Liver (tissue), 9 donors: ENCODE measurements around the gene AJM1. TPM values are rescaled to one million over a fixed set of nuclear protein-coding genes. Genes with fewer than 3 reads are reported as not detected.

ENCODE experiments used
- DNase-seq: peaks from one replicate; pipeline ENCODE4 v3.0.0-alpha.2; 2017; ENCODE audit warnings: low spot score
- H3K27ac ChIP-seq, 2 donors: one replicate each; pipeline ENCODE4 v1.7.0; 2013; ENCODE audit warnings: inconsistent platforms in 2 of 2, low read length in 2 of 2, control low read depth in 1 of 2, low read depth in 1 of 2, mild to moderate bottlenecking in 1 of 2
- H3K27me3 ChIP-seq, 4 donors: one replicate each; pipeline versions ENCODE4 v1.6.1 to v1.7.0; 2013; ENCODE audit warnings: low read length in 3 of 4, inconsistent platforms in 1 of 4, mild to moderate bottlenecking in 1 of 4, moderate library complexity in 1 of 4; ENCODE audit not compliant: control insufficient read depth in 4 of 4, insufficient read depth in 4 of 4
- H3K36me3 ChIP-seq, 4 donors: one replicate each; pipeline versions ENCODE4 v1.6.1 to v1.7.0; 2013; ENCODE audit warnings: low read length in 3 of 4, mild to moderate bottlenecking in 3 of 4, low read depth in 1 of 4, moderate library complexity in 1 of 4; ENCODE audit not compliant: control insufficient read depth in 4 of 4, insufficient read depth in 3 of 4
- H3K4me1 ChIP-seq, 4 donors: one replicate each; pipeline versions ENCODE4 v1.6.1 to v1.7.0; 2013; ENCODE audit warnings: low read length in 3 of 4, mild to moderate bottlenecking in 3 of 4, moderate library complexity in 1 of 4; ENCODE audit not compliant: control insufficient read depth in 4 of 4, insufficient read depth in 4 of 4
- H3K4me3 ChIP-seq, 3 donors: one replicate each; pipeline versions ENCODE4 v1.6.1 to v1.7.0; 2013; ENCODE audit warnings: low read length in 3 of 3, control low read depth in 1 of 3, low read depth in 1 of 3, mild to moderate bottlenecking in 1 of 3
- H3K9ac ChIP-seq, 2 donors: one replicate each; pipeline ENCODE4 v1.7.0; 2013; ENCODE audit warnings: low read length in 2 of 2, mild to moderate bottlenecking in 2 of 2, moderate library complexity in 2 of 2, control low read depth in 1 of 2, low read depth in 1 of 2
- H3K9me3 ChIP-seq, 4 donors: one replicate each; pipeline versions ENCODE4 v1.6.1 to v1.7.0; 2013; ENCODE audit warnings: low read length in 3 of 4; ENCODE audit not compliant: control insufficient read depth in 4 of 4
- CTCF ChIP-seq: fragments of 150-350 bp; IDR thresholded peaks from 2 replicates; pipeline ENCODE4 v1.5.1; 2017; ENCODE audit warnings: improper control_type of control experiment, low read depth, low read length; ENCODE audit not compliant: missing input control
- EGR1 ChIP-seq, 2 donors: IDR thresholded peaks; 2 replicates each; pipeline ENCODE4 v1.6.1; 2016 to 2018; ENCODE audit warnings: antibody characterized with exemption in 2 of 2, low read depth in 2 of 2
- FOXA1 ChIP-seq: IDR thresholded peaks from 2 replicates; pipeline ENCODE4 v1.6.1; 2016; ENCODE audit warnings: antibody characterized with exemption
- FOXA2 ChIP-seq: IDR thresholded peaks from 2 replicates; pipeline ENCODE4 v1.6.1; 2016; ENCODE audit warnings: antibody characterized with exemption
- GABPA ChIP-seq, 2 donors: IDR thresholded peaks in 1 of 2; conservative IDR thresholded peaks in 1 of 2; 2 replicates each; pipeline ENCODE4 v1.6.1; 2016; ENCODE audit warnings: antibody characterized with exemption in 2 of 2, mild to moderate bottlenecking in 1 of 2, moderate library complexity in 1 of 2
- HNF4G ChIP-seq: IDR thresholded peaks from 2 replicates; pipeline ENCODE4 v1.6.1; 2016; ENCODE audit warnings: antibody characterized with exemption
- JUND ChIP-seq, 2 donors: IDR thresholded peaks; 2 replicates each; pipeline ENCODE4 v1.6.1; 2016; ENCODE audit warnings: antibody characterized with exemption in 2 of 2
- MAX ChIP-seq: IDR thresholded peaks from 2 replicates; pipeline ENCODE4 v1.6.1; 2016; ENCODE audit warnings: antibody characterized with exemption
- RAD21 ChIP-seq, 2 donors: IDR thresholded peaks; 2 replicates each; pipeline ENCODE4 v1.6.1; 2016; ENCODE audit warnings: antibody characterized with exemption in 2 of 2, mild to moderate bottlenecking in 2 of 2
- REST ChIP-seq: IDR thresholded peaks from 2 replicates; pipeline ENCODE4 v1.6.1; 2016; ENCODE audit warnings: antibody characterized with exemption, mild to moderate bottlenecking
- RXRA ChIP-seq, 2 donors: IDR thresholded peaks; 2 replicates each; pipeline ENCODE4 v1.6.1; 2017 to 2018; ENCODE audit warnings: antibody characterized with exemption in 2 of 2, mild to moderate bottlenecking in 1 of 2
- SP1 ChIP-seq: IDR thresholded peaks from 2 replicates; pipeline ENCODE4 v1.6.1; 2018; ENCODE audit warnings: antibody characterized with exemption, mild to moderate bottlenecking
- TAF1 ChIP-seq: conservative IDR thresholded peaks from 2 replicates; pipeline ENCODE4 v1.6.1; 2016; ENCODE audit warnings: antibody characterized with exemption, mild to moderate bottlenecking
- YY1 ChIP-seq: IDR thresholded peaks from 2 replicates; pipeline ENCODE4 v1.6.1; 2016; ENCODE audit warnings: antibody characterized with exemption, mild to moderate bottlenecking
- ZBTB33 ChIP-seq: IDR thresholded peaks from 2 replicates; pipeline ENCODE4 v1.6.1; 2016; ENCODE audit warnings: antibody characterized with exemption
- WGBS: extraction: QIAGEN DNeasy Blood & Tissue Kit; methylation state at CpG from one replicate; pipeline ENCODE4 v1.1.7; 2013; 5-methylcytosine and 5-hydroxymethylcytosine counted together
- polyA plus RNA-seq, 2 donors: library from polyadenylated mRNA; stranded (reverse) in 1 of 2; unstranded in 1 of 2; fragments of 200-250 nt in 1 of 2; fragments of >200 nt in 1 of 2; fragmentation: Nextera tagmentation in 1 of 2; extraction: Ambion mirVana in 1 of 2; gene quantifications; one replicate each; pipeline versions ENCODE4 v1.2.1 to v1.2.3, GENCODE V29; 2013 to 2015
- total RNA-seq, 2 donors: library from RNA; depleted of rRNA; stranded (reverse); fragments of >200 nt; gene quantifications; one replicate each; pipeline ENCODE4 v1.2.3, GENCODE V29; 2014
- donor health status: healthy.
- donor health status: healthy.
- donor health status: healthy.
- donor health status: healthy.
- donor health status: healthy.

AJM1 gene
- total and polyA plus RNA-seq, 4 donors = 0.56 to 2.3 (median 0.82) TPM

- Histone ChIP-seq H3K27ac (no peak overlapping the region), H3K4me1 (peaks cover 31 to 86% (median 58%) of the 10 kb centered on the region in 4 donors), H3K9me3 (no peaks in the 10 kb centered on the region), H3K27me3 (no peaks in the 10 kb centered on the region), H3K9ac (no peak overlapping the region), H3K36me3 (peaks cover 10 to 25% (median 11%) of the 10 kb centered on the region in 4 donors), H3K4me3 (no peak overlapping the region)
- TF ChIP-seq FOXA2 = no peak
- TF ChIP-seq GABPA (IDR thresholded peaks at IDR 0.05 in 1 of 2, conservative IDR thresholded peaks at IDR 0.05 in 1 of 2) = no peak
- TF ChIP-seq RXRA (IDR thresholded peaks at IDR 0.05) = no peak
- no peak for TF ChIP-seq CTCF
- TF ChIP-seq REST = no peak
- WGBS = 93% methylated on average over 9 of the region's 9 CpGs
- DNase-seq = peak; percentile 31
These were observed 18.3 kb downstream of the AJM1 start for GRCh38 chr9:136860529-136860928.

- no peak overlapping the region for H3K9ac ChIP-seq
- DNase-seq = peak; percentile 32
- H3K9me3 ChIP-seq = no peaks in the 10 kb centered on the region
- H3K4me1 ChIP-seq = peaks cover 31 to 82% (median 57%) of the 10 kb centered on the region in 4 donors
- H3K27me3 ChIP-seq = no peaks in the 10 kb centered on the region
- H3K4me3 ChIP-seq = no peak overlapping the region
- 94% methylated on average over 22 of the region's 22 CpGs for WGBS
- H3K27ac ChIP-seq = no peak overlapping the region
- peaks cover 10 to 25% (median 11%) of the 10 kb centered on the region in 4 donors for H3K36me3 ChIP-seq
- TF ChIP-seq RAD21 (IDR thresholded peaks at IDR 0.05) = no peak
- no peak for TF ChIP-seq CTCF
- TF ChIP-seq RXRA (IDR thresholded peaks at IDR 0.05) = no peak
- no peak for TF ChIP-seq JUND (IDR thresholded peaks at IDR 0.05)
- TF ChIP-seq SP1 = no peak
- TF ChIP-seq FOXA1 = no peak
- TF ChIP-seq MAX = no peak
- no peak for TF ChIP-seq ZBTB33
- TF ChIP-seq HNF4G = no peak
- TF ChIP-seq REST = no peak
- no peak for TF ChIP-seq TAF1
- no peak for TF ChIP-seq GABPA (IDR thresholded peaks at IDR 0.05 in 1 of 2, conservative IDR thresholded peaks at IDR 0.05 in 1 of 2)
- no peak for TF ChIP-seq EGR1 (IDR thresholded peaks at IDR 0.05; ENCODE audit: low read depth in 2 of 2)
- no peak for TF ChIP-seq YY1
- TF ChIP-seq FOXA2 = no peak
These were observed 18.9 kb downstream of the AJM1 start for GRCh38 chr9:136860933-136861873.
